ENCODE measurements around the gene KRT76. TPM values are rescaled to one million over a fixed set of nuclear protein-coding genes. Genes with fewer than 3 reads are reported as not detected.
A peak's percentile ranks its signal among the peaks of the same experiment; 100 is the strongest.

Gene KRT76
- polyA plus RNA-seq, 1 donor (not counting 4 experiments of a cell fraction or from before 2014, with no cell fraction given): not detected

GRCh38 chr12:52789637-52790426 is 12.7 kb upstream of the KRT76 start:
- peaks cover 10% of the 10 kb centered on the region for H3K4me1 ChIP-seq (ENCODE audit: control insufficient read depth, extremely low read depth, insufficient read depth, low read length)
- H3K27me3 ChIP-seq (ENCODE audit: control insufficient read depth, extremely low read depth, insufficient read depth, low read length): peaks cover 65% of the 10 kb centered on the region
- dilution Hi-C loops (cut with MboI; ENCODE audit: extremely low pct_ligation_motif_present, low sequenced_read_pairs): no loop called here
- H4K20me1 ChIP-seq (ENCODE audit: control insufficient read depth, extremely low read depth, insufficient read depth, low read length): no peaks in the 10 kb centered on the region
- TF ChIP-seq CTCF (optimal IDR thresholded peaks at IDR 0.05 in 1 of 3, IDR thresholded peaks at IDR 0.05 in 1 of 3, conservative IDR thresholded peaks at IDR 0.05 in 1 of 3; ENCODE audit: extremely low read depth in 1 of 3, insufficient read depth in 2 of 3, low read length in 3 of 3) (no peak), EZH2 (IDR thresholded peaks at IDR 0.05; ENCODE audit: low read length) (peak; percentile 74)
- H2AFZ ChIP-seq (ENCODE audit: control insufficient read depth, low read length): no peak overlapping the region
- no peak overlapping the region for H3K27ac ChIP-seq (ENCODE audit: control insufficient read depth, insufficient read depth, low read length)
- no peak for DNase-seq (ENCODE audit: low read depth, low spot score)
- no peak for FAIRE-seq
- H3K36me3 ChIP-seq (ENCODE audit: control insufficient read depth in 2 of 2, extremely low read depth in 1 of 2, insufficient read depth in 2 of 2, low read length in 2 of 2): no peaks in the 10 kb centered on the region
- H3K4me2 ChIP-seq (ENCODE audit: control insufficient read depth, extremely low read depth, insufficient read depth, low read depth, low read length): peak overlapping the region; percentile 40
- no peak overlapping the region for H3K4me3 ChIP-seq (ENCODE audit: control insufficient read depth in 2 of 3, extremely low read depth in 1 of 3, insufficient read depth in 2 of 3, low read depth in 1 of 3, low read length in 3 of 3)
- no peak overlapping the region for H3K9ac ChIP-seq (ENCODE audit: control insufficient read depth, extremely low read depth, insufficient read depth, low read length)
- no peaks in the 10 kb centered on the region for H3K9me1 ChIP-seq (ENCODE audit: control insufficient read depth, extremely low read depth, insufficient read depth, low read length)
- H3K79me2 ChIP-seq (ENCODE audit: control insufficient read depth, insufficient read depth, low read length): no peaks in the 10 kb centered on the region
- no peaks in the 10 kb centered on the region for H3K9me3 ChIP-seq (ENCODE audit: control insufficient read depth, low read depth, low read length)

GRCh38 chr12:52788876-52789636 is 11.9 kb upstream of the KRT76 start:
- peaks cover 2% of the 10 kb centered on the region for H3K4me1 ChIP-seq (ENCODE audit: control insufficient read depth, extremely low read depth, insufficient read depth, low read length)
- no peaks in the 10 kb centered on the region for H3K9me1 ChIP-seq (ENCODE audit: control insufficient read depth, extremely low read depth, insufficient read depth, low read length)
- no peak overlapping the region for H3K4me3 ChIP-seq (ENCODE audit: control insufficient read depth in 2 of 3, extremely low read depth in 1 of 3, insufficient read depth in 2 of 3, low read depth in 1 of 3, low read length in 3 of 3)
- no peak overlapping the region for H3K9ac ChIP-seq (ENCODE audit: control insufficient read depth, extremely low read depth, insufficient read depth, low read length)
- H2AFZ ChIP-seq (ENCODE audit: control insufficient read depth, low read length): no peak overlapping the region
- no peak for TF ChIP-seq CTCF (optimal IDR thresholded peaks at IDR 0.05 in 1 of 3, IDR thresholded peaks at IDR 0.05 in 1 of 3, conservative IDR thresholded peaks at IDR 0.05 in 1 of 3; ENCODE audit: extremely low read depth in 1 of 3, insufficient read depth in 2 of 3, low read length in 3 of 3)
- TF ChIP-seq EZH2 (IDR thresholded peaks at IDR 0.05; ENCODE audit: low read length): no peak
- dilution Hi-C loops (cut with MboI; ENCODE audit: extremely low pct_ligation_motif_present, low sequenced_read_pairs): no loop called here
- no peaks in the 10 kb centered on the region for H3K9me3 ChIP-seq (ENCODE audit: control insufficient read depth, low read depth, low read length)
- H3K27me3 ChIP-seq (ENCODE audit: control insufficient read depth, extremely low read depth, insufficient read depth, low read length): peaks cover 68% of the 10 kb centered on the region
- H3K4me2 ChIP-seq (ENCODE audit: control insufficient read depth, extremely low read depth, insufficient read depth, low read depth, low read length): no peak overlapping the region
- FAIRE-seq (no peak), DNase-seq (ENCODE audit: low read depth, low spot score) (no peak)
- H3K79me2 ChIP-seq (ENCODE audit: control insufficient read depth, insufficient read depth, low read length): no peaks in the 10 kb centered on the region
- H3K36me3 ChIP-seq (ENCODE audit: control insufficient read depth in 2 of 2, extremely low read depth in 1 of 2, insufficient read depth in 2 of 2, low read length in 2 of 2): no peaks in the 10 kb centered on the region
- H4K20me1 ChIP-seq (ENCODE audit: control insufficient read depth, extremely low read depth, insufficient read depth, low read length): no peaks in the 10 kb centered on the region
- no peak overlapping the region for H3K27ac ChIP-seq (ENCODE audit: control insufficient read depth, insufficient read depth, low read length)
